Testis (tissue), 2 donors: Measurements from ENCODE around the gene SIGLEC14.

ENCODE experiments used
- CTCF ChIP-seq, 3 experiments: fragments of 450-650 bp in 2 of 3; fragments of 200-600 bp in 1 of 3; sonication (generic) in 1 of 3; IDR thresholded peaks; one replicate each; pipeline ENCODE4 v1.5.1; 2016 to 2019; ENCODE audit warnings: antibody characterized with exemption in 3 of 3, mild to moderate bottlenecking in 2 of 3, moderate library complexity in 1 of 3
- POLR2A ChIP-seq: fragments of 450-650 bp; IDR thresholded peaks from one replicate; pipeline ENCODE4 v1.6.1; 2017; ENCODE audit warnings: antibody characterized with exemption, mild to moderate bottlenecking, moderate library complexity

GRCh38 chr19:51695088-51695487 is 48.5 kb upstream of the SIGLEC14 start:
- TF ChIP-seq CTCF (IDR thresholded peaks at IDR 0.05): no peak
- no peak for TF ChIP-seq POLR2A
